Skeletal muscle cell (primary cell): ENCODE results near the gene S100A7A.

Experiments used
- DNase-seq: peaks from one replicate; pipeline ENCODE4 v3.0.0-alpha.2; 2010; ENCODE audit warnings: low read depth
- H3K4me3 ChIP-seq: 2 replicates; pipeline ENCODE4 v1.5.1; 2011; ENCODE audit warnings: low read depth, mild to moderate bottlenecking, control low read depth, low read length, moderate library complexity

S100A7A gene

DNA sequence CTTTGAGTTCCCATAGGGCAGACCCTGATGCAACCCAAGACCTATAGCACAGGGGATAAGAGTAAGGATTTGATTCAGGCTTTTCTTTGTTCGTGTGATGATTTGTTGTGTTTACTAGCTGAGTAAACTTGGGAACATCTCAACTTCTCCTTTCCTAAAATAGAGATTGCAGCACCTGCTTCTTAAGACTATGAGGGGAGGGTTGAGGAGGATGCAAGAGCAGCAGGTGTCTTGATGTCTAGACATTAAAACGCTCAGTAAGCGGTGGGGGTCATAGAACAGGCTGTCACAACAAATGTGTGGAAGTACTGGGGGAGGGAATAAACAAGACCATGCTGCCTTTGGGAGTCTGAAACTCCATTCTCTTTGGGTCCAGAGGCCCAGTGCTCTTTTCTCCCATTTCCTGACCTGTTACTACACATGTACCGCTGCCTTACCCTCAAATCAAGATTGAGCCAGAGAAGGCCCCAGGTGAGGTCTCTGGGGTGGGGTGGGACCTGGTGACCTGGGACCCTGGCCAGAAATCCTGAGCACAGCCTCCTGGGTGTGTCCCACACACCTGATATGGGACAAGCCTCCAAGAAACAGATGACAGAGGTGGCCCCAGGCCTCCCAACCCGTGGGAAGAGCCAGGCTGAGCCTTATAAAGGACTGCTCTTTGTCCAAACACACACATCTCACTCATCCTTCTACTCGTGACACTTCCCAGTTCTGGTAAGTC is at the start of gene S100A7A:
S100A7A (plus strand) TSS at position 671 of the 721 bp plus-strand sequence. CDS start 1,563 bp downstream, outside the sequence.
- no peak for DNase-seq
- no peak within 1 kb of the TSS for H3K4me3 ChIP-seq

- no peak overlapping the region for H3K4me3 ChIP-seq
- DNase-seq, result no peak
These were observed 49.2 kb upstream of the S100A7A start for GRCh38 chr1:153367090-153367489.

DNA sequence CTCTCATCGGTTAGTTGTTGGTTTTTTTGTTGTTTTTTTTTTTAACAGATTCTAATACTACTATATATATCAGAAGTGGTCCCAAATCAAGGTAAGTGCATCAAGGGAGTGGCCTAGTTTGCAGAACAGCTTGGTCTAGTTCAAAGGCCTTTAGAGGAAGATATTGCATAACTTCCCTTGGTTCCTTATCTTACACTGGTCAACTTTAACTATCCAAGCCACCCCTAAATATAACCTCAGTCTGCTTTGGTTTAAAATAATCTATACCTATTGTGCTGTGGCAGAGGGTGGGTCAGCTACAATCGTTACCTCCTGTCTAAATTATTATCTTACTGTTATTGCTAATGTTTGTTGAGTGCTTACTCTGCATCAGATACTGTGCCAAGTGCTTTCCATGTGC is 47.8 kb upstream of the S100A7A start:
- no peak overlapping the region for H3K4me3 ChIP-seq
- no peak for DNase-seq

GRCh38 chr1:153370146-153370545 is 46.2 kb upstream of the S100A7A start:
- no peak for DNase-seq
- H3K4me3 ChIP-seq, result no peak overlapping the region

DNA sequence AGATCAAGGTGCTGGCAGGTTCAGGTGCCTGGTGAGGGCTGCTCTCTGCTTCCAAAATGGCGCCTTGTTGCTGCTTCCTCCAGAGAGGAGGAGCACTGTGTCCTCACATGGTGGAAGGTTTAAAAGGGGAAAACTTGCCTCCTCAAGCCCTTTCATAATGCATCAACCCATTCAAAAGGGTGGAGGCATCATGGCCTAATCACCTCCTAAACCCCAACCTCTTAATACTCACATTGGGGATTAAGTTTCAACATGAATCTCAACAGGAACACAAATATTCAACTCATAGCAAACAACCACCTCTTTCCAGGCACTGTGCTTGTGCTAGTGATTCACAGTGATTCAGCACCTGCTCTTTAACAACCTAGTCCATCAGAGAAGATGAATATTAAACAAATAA is 45.1 kb upstream of the S100A7A start:
- no peak for DNase-seq
- no peak overlapping the region for H3K4me3 ChIP-seq

GRCh38 chr1:153372571-153372970 is 43.7 kb upstream of the S100A7A start:
- no peak overlapping the region for H3K4me3 ChIP-seq
- no peak for DNase-seq

GRCh38 chr1:153374071-153374470 is 42.2 kb upstream of the S100A7A start:
- no peak overlapping the region for H3K4me3 ChIP-seq

DNA sequence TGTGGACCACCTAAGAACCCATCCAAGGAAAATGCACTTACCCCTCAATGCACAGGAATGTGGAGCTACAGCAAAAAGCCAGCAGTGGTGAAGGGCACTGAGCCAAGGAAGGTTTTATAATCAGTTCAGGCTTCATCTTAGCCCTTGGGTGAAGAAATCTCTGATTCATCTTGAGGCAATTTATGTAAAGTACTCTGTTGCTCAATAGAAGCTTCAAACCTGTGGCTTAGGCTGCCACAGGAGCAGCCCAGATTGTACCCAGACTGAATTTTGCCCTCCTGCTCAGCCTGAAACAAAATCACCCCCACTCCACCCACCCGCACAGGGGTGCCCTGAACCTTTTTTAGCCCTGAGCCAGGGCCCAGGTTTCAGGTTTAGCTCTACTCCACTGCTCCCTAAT is 40.8 kb upstream of the S100A7A start, which contains the start of gene S100A12:
S100A12 (minus strand) TSS at position 111 of the 400 bp plus-strand sequence. CDS start 1,029 bp downstream, outside the sequence.
- peak; percentile 55 for DNase-seq
- no peak within 1 kb of the TSS for H3K4me3 ChIP-seq

More at GRCh38 chr1:153374071-153374470, 42.2 kb upstream of the S100A7A start:
- DNase-seq, result no peak

- no peak overlapping the region for H3K4me3 ChIP-seq
- DNase-seq, result no peak
These were observed 36.7 kb upstream of the S100A7A start for GRCh38 chr1:153379591-153379990.

DNA sequence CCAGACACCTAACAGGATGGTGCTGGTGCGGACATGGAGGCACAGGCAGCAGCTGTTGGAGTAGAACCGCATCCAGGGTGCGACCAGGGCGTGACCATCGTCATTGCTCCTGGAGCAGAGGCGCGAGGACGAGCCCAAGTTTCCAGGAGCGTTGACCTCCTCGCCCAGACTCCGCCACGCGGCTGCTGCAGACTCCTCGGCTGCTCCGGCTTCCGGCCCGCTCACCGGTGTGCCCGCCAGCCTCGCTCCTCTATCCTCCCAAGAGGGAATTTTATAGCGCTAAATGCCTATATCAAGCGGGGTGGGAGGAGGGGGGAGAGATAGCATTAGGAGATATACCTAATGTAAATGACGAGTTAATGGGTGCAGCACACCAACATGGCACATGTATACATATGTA is 35.6 kb upstream of the S100A7A start:
- DNase-seq, result no peak
- no peak overlapping the region for H3K4me3 ChIP-seq

GRCh38 chr1:153384958-153385580 is 31.3 kb upstream of the S100A7A start:
- no peak overlapping the region for H3K4me3 ChIP-seq
- DNase-seq, result no peak

- DNase-seq, result no peak
These were observed 29.8 kb upstream of the S100A7A start for GRCh38 chr1:153386500-153386901.

GRCh38 chr1:153387001-153387400 is 29.3 kb upstream of the S100A7A start:
- no peak for DNase-seq
- no peak overlapping the region for H3K4me3 ChIP-seq

More at GRCh38 chr1:153386500-153386901, 29.8 kb upstream of the S100A7A start:
- H3K4me3 ChIP-seq, result no peak overlapping the region

GRCh38 chr1:153387785-153388184 is 28.5 kb upstream of the S100A7A start:
- no peak for DNase-seq
- no peak overlapping the region for H3K4me3 ChIP-seq

GRCh38 chr1:153389401-153389800 is 26.9 kb upstream of the S100A7A start:
- DNase-seq, result no peak
- no peak overlapping the region for H3K4me3 ChIP-seq

DNA sequence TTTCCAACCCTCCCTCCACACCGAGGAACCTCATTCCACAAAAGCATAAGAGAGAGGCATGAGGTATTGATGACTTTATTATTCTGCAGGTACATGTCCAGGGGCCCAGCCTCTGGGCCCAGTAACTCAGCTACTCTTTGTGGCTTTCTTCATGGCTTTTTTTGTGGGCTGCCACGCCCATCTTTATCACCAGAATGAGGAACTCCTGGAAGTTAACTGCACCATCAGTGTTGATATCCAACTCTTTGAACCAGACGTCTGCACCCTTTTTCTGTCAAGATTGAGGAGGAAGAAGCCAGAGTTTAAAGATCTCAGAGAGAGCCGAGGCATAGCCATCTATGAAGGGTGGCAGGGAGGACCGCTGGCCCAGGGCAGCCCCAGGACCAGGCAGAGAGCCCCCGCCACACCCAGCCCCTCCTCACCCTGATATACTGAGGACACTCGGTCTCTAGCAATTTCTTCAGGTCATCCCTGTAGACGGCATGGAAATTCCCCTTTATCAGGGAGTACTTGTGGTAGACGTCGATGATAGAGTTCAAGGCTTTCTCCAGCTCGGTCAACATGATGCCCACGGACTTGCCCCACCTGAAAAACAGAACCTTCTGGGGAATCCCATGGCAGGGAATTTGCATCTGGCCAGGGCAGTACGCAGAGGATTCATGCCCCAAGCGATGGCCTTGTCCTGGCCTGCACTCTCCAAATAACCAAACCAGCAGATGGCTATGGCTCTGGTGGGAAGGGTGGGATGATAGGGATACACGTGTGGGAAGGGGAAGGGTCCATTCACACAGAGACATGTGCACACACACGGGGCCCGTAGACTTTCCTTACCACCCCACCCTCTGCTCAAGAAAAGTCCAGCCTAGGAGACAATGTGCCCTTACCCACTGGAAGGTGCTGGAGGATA is 26.1 kb upstream of the S100A7A start:
- no peak overlapping the region for H3K4me3 ChIP-seq
- no peak for DNase-seq

DNA sequence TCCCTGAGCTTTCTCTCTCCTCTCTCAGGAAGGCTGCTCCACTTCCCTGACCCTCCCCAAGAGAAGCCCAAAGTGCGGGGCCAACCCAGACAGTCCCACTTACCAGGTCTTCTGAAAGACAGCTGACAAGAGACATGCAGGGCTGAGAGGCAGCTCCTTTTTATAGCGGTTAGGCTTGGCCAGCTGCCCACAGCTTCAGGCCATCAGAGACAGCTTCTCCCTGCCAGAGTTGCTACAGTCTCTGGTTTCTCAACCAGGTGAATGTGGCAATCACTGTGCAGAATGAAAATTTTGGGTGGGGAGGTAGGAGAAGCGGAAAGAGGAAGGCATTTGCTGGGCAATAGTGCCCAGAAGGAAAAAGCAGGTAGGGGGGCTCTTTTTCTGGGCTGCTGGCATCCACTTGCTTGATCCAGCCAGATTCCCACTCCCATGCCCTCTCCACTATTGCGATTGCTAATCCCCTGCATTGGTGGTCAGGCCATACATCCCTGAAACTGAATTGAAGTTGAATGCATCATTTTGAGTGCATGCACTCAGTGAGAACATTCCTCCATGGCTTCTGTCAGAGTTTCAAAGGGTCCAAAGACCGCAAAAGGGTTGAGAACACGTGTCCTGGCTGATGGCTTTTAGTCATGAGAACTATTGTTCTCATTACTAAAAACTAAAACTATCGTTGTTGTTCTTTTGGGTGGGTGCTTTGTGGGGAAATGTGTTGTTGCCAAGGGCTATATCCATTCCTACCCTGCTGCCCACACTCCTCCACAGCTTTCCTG is 25.2 kb upstream of the S100A7A start, which contains the start of gene S100A8:
S100A8 (minus strand) TSS at position 136 of the 773 bp plus-strand sequence. CDS start 538 bp downstream, outside the sequence.
- H3K4me3 ChIP-seq, result no peak within 1 kb of the TSS
- DNase-seq, result no peak

DNA sequence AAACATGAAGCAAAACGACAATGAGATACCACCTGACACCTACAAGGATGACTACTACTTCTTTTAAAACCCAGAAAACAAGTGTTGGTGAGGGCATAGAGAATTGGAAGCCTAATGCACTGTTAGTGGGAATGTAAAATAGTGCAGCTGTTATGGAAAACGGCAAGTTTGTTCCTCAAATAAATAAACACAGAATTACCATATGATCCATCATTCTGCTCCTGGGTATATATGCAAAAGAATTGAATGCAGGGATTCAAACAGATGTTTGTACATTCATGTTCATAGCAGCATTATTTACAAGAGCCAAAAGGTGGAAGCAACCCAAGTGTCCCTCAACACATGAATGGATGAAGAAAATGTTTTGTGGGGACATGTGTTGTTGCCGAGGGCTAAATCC is 24.1 kb upstream of the S100A7A start:
- H3K4me3 ChIP-seq, result no peak overlapping the region

DNA sequence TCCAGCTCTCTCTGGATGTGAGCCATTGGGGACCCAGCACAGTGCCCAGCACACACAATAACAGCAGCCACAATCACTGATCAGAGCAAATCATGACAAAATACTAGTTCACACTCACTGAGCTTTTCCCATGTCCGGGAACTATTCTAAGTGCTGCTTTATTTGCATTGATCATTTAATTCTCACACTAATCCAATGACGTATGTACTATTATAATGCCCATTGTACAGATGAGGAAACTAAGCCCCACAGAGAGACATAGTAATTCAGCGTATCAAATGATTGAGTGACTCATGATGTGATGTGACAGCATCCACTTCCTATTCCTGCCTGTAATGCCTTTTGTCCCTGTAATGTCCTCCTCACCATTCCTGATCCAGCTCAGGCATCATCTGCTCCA is 23.5 kb upstream of the S100A7A start:
- H3K4me3 ChIP-seq, result no peak overlapping the region
- no peak for DNase-seq

More for the DNA sequence above, 24.1 kb upstream of the S100A7A start:
- DNase-seq, result no peak
